NCI-H187 treated with DMSO at 0.1 percent for 48 hours (cell line): ENCODE measurements around the gene SLC9A9.

ENCODE experiments used
- DNase-seq: peaks from one replicate; lab custom pipeline; 2025; lab: John Stamatoyannopoulos, UW

Gene SLC9A9

GRCh38 chr3:143413372-143413771 is 434.9 kb downstream of the SLC9A9 start:
- no peak for DNase-seq

GRCh38 chr3:143412084-143412483 is 436.2 kb downstream of the SLC9A9 start:
- no peak for DNase-seq

GRCh38 chr3:143410259-143410658 is 438.0 kb downstream of the SLC9A9 start:
- no peak for DNase-seq

- no peak for DNase-seq
Observed at GRCh38 chr3:143408771-143409170, 439.5 kb downstream of the SLC9A9 start.

GRCh38 chr3:143402602-143403001 is 445.7 kb downstream of the SLC9A9 start:
- DNase-seq, result no peak

- no peak for DNase-seq
Observed at GRCh38 chr3:143396790-143397189, 451.5 kb downstream of the SLC9A9 start.

GRCh38 chr3:143389388-143389787 is 458.9 kb downstream of the SLC9A9 start:
- DNase-seq, result no peak

GRCh38 chr3:143387425-143387824 is 460.8 kb downstream of the SLC9A9 start:
- no peak for DNase-seq

- DNase-seq, result no peak
Observed at GRCh38 chr3:143384076-143384475, 464.2 kb downstream of the SLC9A9 start.

- no peak for DNase-seq
Observed at GRCh38 chr3:143383421-143383820, 464.8 kb downstream of the SLC9A9 start.

GRCh38 chr3:143382816-143383215 is 465.5 kb downstream of the SLC9A9 start:
- no peak for DNase-seq

- DNase-seq, result no peak
Observed at GRCh38 chr3:143380449-143380848, 467.8 kb downstream of the SLC9A9 start.

GRCh38 chr3:143375698-143376097 is 472.6 kb downstream of the SLC9A9 start:
- no peak for DNase-seq

- no peak for DNase-seq
Observed at GRCh38 chr3:143367171-143367570, 481.1 kb downstream of the SLC9A9 start.

GRCh38 chr3:143366672-143367071 is 481.6 kb downstream of the SLC9A9 start:
- DNase-seq, result no peak

GRCh38 chr3:143363949-143364348 is 484.3 kb downstream of the SLC9A9 start:
- DNase-seq, result no peak

- DNase-seq, result no peak
Observed at GRCh38 chr3:143363276-143363675, 485.0 kb downstream of the SLC9A9 start.

GRCh38 chr3:143362115-143362991 is 485.9 kb downstream of the SLC9A9 start:
- DNase-seq, result no peak

- DNase-seq, result no peak
Observed at GRCh38 chr3:143361589-143361988, 486.7 kb downstream of the SLC9A9 start.

GRCh38 chr3:143360244-143360643 is 488.0 kb downstream of the SLC9A9 start:
- no peak for DNase-seq

- no peak for DNase-seq
Observed at GRCh38 chr3:143358793-143359491, 489.3 kb downstream of the SLC9A9 start.

- DNase-seq, result no peak
Observed at GRCh38 chr3:143358155-143358792, 490.0 kb downstream of the SLC9A9 start.

GRCh38 chr3:143357700-143358099 is 490.6 kb downstream of the SLC9A9 start:
- no peak for DNase-seq
